ENCODE results near the gene XCL1. TPM values are rescaled to one million over a fixed set of nuclear protein-coding genes. Genes with fewer than 3 reads are reported as not detected.

Gene XCL1
- total RNA-seq, 2 experiments from 2014 or later: 106 to 114 TPM

- Mint-ChIP-seq H3K27ac (no peak overlapping the region), H3K9me3 (no peaks in the 10 kb centered on the region), H3K36me3 (ENCODE audit: low read depth) (no peaks in the 10 kb centered on the region), H3K4me3 (no peak overlapping the region), H3K27me3 (peaks cover 4% of the 10 kb centered on the region), H3K4me1 (ENCODE audit: low read depth) (no peaks in the 10 kb centered on the region)
- ATAC-seq: no peak
- no peak for TF ChIP-seq CTCF (IDR thresholded peaks at IDR 0.05)
- CTCF ChIA-PET: interaction anchor here (1.0 to 1.3 kb wide), 3 partner anchors 20 to 725 kb away, joined by 3 to 8 read pairs (median 3); no protein-coding TSS in a partner anchor
- POLR2A ChIA-PET: no interaction called here
- intact Hi-C loops (cut with micrococcal nuclease): no loop called here
- DNase-seq: no peak
Observed at GRCh38 chr1:168623003-168623828, 46.8 kb downstream of the XCL1 start.

GRCh38 chr1:168623831-168624230, 47.4 kb downstream of the XCL1 start:
- intact Hi-C loops (cut with micrococcal nuclease): no loop called here
- POLR2A ChIA-PET: no interaction called here

GRCh38 chr1:168626326-168626725, 49.9 kb downstream of the XCL1 start:
- DNase-seq (no peak), ATAC-seq (no peak)
- H3K27me3 Mint-ChIP-seq: peaks cover 6% of the 10 kb centered on the region
- ChIA-PET POLR2A (no interaction called here), CTCF (no interaction called here)
- H3K4me3 Mint-ChIP-seq: no peak overlapping the region
- H3K36me3 Mint-ChIP-seq (ENCODE audit: low read depth): no peaks in the 10 kb centered on the region
- peaks cover 6% of the 10 kb centered on the region for H3K4me1 Mint-ChIP-seq (ENCODE audit: low read depth)
- H3K9me3 Mint-ChIP-seq: no peaks in the 10 kb centered on the region
- no peak for TF ChIP-seq CTCF (IDR thresholded peaks at IDR 0.05)
- H3K27ac Mint-ChIP-seq: no peak overlapping the region
- intact Hi-C loops (cut with micrococcal nuclease): no loop called here

More at GRCh38 chr1:168623831-168624230, 47.4 kb downstream of the XCL1 start:
- Mint-ChIP-seq H3K36me3 (ENCODE audit: low read depth) (no peaks in the 10 kb centered on the region), H3K4me3 (no peak overlapping the region), H3K9me3 (no peaks in the 10 kb centered on the region), H3K27me3 (peaks cover 4% of the 10 kb centered on the region), H3K4me1 (ENCODE audit: low read depth) (peaks cover 2% of the 10 kb centered on the region), H3K27ac (no peak overlapping the region)
- TF ChIP-seq CTCF (IDR thresholded peaks at IDR 0.05): no peak
- ATAC-seq (no peak), DNase-seq (no peak)
- CTCF ChIA-PET: interaction anchor here (1.2 to 1.3 kb wide), 2 partner anchors 20 to 39 kb away, joined by 3 to 8 read pairs; no protein-coding TSS in a partner anchor

GRCh38 chr1:168627370-168627769, 51.0 kb downstream of the XCL1 start:
- intact Hi-C loops (cut with micrococcal nuclease): no loop called here
- TF ChIP-seq CTCF (IDR thresholded peaks at IDR 0.05): no peak
- ChIA-PET CTCF (interaction anchor here (1.0 to 1.2 kb wide), 2 partner anchors 24 to 285 kb away, joined by 3 read pairs; no protein-coding TSS in a partner anchor), POLR2A (no interaction called here)
- H3K4me1 Mint-ChIP-seq (ENCODE audit: low read depth): peaks cover 6% of the 10 kb centered on the region
- no peaks in the 10 kb centered on the region for H3K9me3 Mint-ChIP-seq
- no peak overlapping the region for H3K4me3 Mint-ChIP-seq
- ATAC-seq (no peak), DNase-seq (no peak)
- no peak overlapping the region for H3K27ac Mint-ChIP-seq
- H3K36me3 Mint-ChIP-seq (ENCODE audit: low read depth): no peaks in the 10 kb centered on the region
- peaks cover 6% of the 10 kb centered on the region for H3K27me3 Mint-ChIP-seq

- no peak for TF ChIP-seq CTCF (IDR thresholded peaks at IDR 0.05)
- DNase-seq (peak; percentile 16), ATAC-seq (peak; percentile 98)
- ChIA-PET POLR2A (no interaction called here), CTCF (no interaction called here)
- intact Hi-C loops (cut with micrococcal nuclease): no loop called here
- H3K27ac Mint-ChIP-seq: no peak overlapping the region
- no peaks in the 10 kb centered on the region for H3K36me3 Mint-ChIP-seq (ENCODE audit: low read depth)
- H3K4me3 Mint-ChIP-seq: no peak overlapping the region
- peaks cover 6% of the 10 kb centered on the region for H3K4me1 Mint-ChIP-seq (ENCODE audit: low read depth)
- H3K27me3 Mint-ChIP-seq: peaks cover 6% of the 10 kb centered on the region
- no peaks in the 10 kb centered on the region for H3K9me3 Mint-ChIP-seq
Observed at GRCh38 chr1:168628807-168629206, 52.4 kb downstream of the XCL1 start.
